ENCODE measurements around the gene SMOC1.

The SMOC1 gene

DNA sequence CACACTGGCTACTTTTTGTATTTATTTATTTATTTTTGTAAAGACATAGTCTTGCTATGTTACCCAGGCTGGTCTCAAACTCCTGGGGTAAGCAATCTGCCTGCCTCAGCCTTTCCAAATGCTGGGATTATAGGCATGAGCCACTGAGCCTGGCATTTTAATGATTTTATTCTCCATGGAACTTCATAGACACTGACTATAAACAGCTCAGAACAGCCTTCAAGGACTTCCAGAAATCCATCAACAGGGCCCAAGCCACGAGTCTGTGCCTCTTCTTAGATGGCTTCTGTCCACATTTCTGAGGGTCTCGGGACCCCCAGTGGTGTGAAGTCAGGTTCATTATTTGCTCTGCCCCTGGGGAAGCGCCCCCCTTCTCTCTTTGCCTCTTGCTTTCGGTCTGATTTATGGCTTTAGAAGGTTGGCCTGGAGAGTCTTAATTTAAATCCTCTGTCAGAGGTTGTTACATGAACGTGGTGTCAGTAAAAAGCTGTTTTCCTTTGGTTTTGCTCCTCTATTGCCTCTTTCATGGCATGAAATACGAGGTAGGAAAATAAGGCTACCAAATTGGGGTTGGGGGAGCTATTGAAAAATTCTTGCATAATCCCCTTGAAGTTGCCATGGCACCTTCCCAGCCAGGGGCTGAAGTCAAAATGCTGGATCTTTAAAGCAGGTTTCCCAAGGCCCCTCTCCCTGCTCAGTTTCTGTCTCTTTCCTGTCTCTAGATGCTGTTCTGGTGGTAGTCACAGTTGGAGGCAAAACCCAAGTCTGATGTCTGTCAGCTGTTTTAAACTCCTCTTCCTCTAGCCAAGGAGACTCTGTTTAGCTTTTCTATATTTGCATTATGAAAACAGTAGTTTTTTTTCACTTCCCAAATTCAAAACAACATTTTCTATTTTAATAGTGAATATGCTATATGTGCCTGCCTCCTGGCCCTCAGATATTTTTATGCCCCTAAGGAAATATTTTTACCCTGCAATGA is 129.4 kb downstream of the SMOC1 start:
- no peak for DNase-seq (ENCODE audit: low spot score)

DNA sequence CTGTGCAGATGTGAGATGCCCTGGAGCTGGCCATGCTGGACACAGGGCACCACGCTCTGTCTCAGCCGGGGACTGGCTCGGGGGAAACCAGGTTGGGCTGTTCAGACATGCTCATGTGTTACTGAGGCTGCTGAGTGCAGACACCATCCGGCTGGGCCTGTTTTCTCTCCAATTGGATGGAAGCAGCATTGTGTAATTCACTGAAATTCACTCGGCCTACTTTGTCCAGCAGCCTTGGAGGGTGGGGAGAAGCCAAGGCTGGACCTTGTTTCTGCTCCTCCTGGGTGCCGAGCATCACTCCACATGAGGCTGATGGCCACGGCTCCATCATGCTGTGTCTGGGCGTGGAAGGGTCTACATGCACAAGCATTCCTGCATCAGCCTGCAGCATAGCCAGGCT is 130.7 kb downstream of the SMOC1 start:
- no peak for DNase-seq (ENCODE audit: low spot score)

DNA sequence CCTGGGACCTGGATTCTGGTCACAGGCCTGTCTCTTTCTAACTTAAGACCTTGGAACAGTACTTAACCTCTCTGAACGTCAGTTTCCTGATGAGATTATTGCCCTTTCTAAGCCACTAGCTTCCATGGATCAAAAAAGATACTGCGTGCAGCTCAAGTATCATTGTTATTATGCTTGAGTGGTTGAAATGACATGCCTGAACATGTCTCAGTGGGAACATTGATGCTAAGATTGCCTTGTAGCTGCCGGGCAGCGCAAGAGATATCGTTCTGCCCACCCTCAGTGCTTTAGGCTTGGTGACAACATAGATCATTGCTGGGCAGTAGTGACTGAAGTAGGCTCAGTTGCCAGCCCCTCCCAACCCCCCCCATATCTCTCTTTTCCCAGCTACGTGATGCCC is 131.9 kb downstream of the SMOC1 start:
- no peak for DNase-seq (ENCODE audit: low spot score)

DNA sequence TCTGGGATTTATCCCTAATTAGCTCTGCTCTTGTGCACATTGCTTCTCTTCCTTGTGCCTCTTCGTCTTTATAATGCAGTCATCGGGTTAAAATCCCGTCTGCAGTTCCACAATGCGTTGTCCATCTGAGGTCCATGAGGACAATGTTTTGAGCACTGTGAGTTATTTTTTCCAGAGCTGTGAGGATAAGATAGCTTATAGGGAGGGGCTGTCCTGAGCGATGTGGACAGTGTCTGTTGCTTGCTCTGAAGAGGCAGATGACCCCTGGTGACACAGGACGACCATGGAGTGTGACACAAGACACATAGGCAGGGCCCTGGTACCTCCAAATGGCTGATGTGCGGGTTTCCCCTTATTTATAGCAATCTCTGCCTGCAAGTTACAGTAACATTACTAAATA is 132.5 kb downstream of the SMOC1 start:
- no peak for DNase-seq (ENCODE audit: low spot score)

DNA sequence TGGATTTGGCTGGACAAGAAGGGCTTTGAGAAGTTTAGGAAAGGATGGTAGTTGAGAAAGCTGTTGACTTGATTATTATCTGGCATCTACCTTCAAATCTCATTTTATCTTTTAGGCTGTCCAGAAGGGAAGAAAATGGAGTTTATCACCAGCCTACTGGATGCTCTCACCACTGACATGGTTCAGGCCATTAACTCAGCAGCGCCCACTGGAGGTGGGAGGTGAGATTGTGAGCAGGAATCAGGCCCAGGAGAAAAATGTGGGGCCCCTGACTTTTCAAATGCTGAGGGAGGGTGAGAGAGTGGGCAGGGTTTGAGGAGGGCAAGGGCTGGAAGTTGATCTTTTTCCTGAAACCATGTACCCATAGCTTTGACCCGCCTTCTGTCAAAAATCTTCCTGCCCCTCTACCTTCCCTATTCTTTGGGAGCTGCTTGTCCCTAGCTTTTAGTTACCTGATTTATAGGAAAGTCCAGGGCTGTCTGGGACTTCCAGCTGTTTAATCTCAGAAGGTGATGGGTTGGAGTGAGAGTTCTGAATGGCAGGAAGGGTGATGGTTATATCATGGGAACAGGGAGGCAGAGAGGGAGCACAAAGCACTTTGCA is 134.2 kb downstream of the SMOC1 start:
- no peak for DNase-seq (ENCODE audit: low spot score)

DNA sequence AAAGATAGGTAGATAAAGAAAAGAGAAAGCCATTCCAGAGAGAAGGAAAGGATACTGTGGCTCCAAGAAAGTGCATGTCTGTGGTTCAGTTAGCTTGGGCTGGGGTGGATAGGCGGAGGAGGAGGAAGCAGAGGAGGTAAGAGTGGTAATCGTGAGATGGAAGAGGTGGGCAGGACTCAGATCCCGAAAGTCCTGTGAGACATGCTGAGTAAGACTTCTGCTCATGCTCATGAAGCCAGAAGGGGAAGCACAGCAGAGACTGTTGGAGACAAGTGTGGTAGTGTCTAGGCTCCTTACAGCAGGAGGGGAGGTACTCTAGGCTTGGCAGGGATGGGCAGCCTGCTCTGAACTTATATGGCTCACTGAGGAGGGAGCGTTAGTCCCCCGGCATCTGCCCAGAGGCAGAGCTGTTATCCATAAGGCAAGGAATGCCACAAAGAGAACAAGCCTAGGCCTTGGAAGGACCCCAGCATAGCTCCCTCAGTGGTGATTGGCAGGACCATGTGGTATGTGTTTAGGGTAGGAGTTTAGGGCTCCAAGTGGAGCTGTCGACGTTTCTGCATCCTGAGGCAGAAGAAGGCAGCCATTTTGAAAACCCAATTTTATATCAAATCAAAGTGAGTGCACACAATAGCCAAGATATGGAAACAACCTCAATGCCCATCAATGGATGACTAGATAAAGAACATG is 135.3 kb downstream of the SMOC1 start:
- DNase-seq (ENCODE audit: low spot score) = no peak

DNA sequence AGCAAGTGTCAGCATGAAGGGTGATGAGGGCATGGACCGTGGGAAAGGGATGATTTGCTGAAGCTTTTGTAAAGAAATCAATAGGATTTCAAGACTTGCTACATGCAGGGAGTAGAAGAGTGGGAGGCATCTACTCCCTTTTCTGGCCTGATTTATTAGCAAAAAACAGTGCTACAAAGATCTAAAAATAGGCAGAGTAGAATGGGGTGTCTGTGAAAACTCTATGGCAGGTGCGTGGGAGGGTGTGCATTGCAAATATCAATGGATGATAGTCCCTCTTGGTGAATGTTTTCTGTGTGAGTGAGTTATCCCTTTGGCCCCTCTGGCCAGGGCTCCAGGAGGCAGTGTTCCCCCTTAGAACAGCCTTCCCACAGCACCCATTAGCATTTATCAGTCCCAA is 139.0 kb downstream of the SMOC1 start:
- peak; percentile 24 for DNase-seq (ENCODE audit: low spot score)

DNA sequence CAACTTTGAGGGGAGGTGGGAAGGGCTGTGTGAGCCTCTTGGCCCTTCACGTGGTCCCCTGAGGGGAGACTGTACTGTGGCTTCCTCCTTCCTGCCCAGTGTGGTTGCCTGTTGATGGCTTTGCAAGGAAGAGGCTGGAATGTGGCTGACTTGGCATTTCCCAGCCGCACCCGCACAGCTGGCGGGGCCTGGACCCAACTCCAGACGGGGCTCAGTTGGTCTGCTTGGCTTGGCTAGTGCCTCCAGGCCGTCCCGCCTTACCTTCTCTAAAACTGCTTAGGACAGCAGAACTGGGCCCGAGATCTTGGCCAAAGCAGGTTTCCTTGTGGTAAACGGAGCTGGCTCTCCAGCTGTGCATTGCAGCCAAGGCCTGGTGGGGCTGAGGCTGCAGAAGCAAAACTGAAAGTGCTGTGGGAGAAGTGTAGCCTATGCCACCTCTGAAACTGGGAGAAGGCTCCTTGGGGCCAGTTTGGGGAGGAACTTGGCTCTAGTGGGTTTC is 139.5 kb downstream of the SMOC1 start:
- DNase-seq (ENCODE audit: low spot score) = peak; percentile 64

DNA sequence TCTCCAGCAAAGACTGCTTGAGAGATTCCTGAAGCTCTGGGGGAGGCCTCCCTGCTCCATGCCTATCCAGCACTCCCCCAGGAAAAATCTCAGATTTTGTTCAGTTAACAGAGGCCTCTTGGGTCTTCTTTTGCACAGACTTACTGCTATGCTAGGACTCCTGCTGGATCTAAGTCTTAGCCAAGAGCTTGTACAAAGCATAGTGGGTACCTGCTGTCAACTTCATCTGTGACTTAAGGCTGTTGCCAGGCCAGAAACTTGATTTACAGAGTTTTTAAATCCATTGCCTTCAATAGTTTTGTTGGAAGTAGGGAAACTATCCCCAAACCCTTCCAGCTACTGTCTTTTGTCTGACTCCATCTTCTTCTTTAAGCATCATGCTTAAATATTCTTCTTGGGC is 140.5 kb downstream of the SMOC1 start:
- no peak for DNase-seq (ENCODE audit: low spot score)

DNA sequence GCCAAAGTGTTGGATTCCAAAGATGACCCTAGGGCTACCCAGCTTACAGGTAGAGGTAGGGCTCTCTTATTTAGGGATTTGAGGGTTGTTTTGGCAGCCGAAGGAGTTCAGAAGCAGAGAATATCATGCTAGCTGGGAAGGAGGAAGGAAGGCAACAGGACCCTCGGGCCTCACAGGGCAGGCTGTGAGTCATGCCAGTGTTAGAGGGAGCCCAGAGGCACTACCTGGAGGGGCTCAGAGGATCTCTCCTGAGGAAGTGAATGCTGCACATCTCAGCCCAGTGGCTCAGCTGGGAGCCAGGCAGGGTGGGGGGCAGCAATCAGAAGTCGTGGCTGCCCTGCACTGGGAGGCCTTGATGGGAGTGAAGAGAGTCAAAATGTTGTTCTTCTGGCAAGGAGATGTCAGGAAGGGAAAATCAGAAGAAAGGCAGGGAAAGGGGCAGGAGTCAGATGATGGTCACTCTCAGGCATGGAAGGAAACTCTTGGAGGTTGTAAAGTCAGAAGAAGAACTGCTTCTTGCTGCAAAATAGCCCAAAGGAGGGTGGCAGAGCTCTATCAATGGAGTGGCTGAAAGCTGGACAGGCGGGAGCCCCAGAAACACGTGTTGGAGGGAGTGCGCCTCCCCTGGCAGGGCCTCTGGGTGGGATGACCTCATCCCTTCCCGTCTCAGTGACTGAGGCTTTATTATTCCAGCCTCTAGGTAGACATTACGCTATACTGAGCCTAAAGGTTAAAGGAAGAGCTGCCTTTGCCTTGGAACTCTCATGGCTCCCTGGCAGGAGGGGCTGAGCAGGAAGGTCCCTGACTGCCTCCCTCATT is 141.3 kb downstream of the SMOC1 start:
- DNase-seq (ENCODE audit: low spot score) = peak; percentile 57

DNA sequence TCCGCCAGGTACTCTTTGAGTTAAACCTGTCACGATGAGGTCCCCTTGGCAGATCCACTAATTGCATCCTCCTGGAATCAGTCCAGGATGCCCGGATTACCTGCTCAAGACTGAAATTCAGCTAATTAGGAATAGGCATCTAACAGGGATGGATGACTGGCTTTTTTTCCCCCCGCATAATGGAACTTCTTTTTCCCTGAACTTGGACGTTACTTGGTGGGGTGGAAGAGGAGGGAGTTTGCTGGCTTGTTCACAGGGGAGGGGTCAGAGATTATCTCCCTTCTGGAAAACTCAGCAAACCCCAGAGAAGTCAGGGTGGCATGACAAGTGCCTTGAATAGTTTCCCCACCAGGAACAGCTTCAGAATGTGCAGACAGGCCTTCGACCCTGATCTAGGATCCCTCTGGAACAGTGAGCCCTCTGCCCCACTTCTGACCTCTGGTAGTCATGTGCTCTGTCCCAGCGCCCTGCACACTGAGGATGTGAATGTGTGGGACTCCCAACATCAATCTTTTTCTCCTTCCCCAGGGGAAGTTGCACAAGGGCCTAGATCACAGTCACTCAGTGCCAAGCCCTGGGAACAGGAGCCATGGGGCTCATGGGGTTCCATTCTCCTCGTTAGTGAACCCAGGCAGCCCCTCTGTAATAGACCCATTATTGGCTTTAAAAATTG is 142.5 kb downstream of the SMOC1 start:
- no peak for DNase-seq (ENCODE audit: low spot score)

DNA sequence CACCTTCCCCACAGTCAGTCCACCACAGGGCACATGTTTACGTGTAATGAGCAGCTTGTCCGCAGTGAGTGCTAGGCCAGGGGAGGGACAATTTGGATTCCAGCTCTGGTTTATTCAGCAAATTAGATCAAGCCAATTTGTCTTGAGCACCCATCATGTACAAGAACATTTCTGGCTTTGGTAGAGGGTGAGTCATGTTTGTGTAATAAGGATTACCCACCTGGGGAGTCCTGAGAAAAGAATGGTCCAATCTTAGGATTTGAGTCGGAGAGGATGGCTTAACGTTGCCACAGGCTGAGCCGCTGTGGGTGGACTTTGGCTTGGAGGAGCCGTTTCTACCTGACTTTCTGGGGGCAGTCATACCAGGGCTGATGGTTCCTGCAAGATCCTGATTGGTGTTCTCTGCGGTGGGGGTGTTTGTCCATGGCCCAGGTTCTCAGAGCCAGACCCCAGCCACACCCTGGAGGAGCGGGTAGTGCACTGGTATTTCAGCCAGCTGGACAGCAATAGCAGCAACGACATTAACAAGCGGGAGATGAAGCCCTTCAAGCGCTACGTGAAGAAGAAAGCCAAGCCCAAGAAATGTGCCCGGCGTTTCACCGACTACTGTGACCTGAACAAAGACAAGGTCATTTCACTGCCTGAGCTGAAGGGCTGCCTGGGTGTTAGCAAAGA is 143.7 kb downstream of the SMOC1 start:
- DNase-seq (ENCODE audit: low spot score) = no peak

DNA sequence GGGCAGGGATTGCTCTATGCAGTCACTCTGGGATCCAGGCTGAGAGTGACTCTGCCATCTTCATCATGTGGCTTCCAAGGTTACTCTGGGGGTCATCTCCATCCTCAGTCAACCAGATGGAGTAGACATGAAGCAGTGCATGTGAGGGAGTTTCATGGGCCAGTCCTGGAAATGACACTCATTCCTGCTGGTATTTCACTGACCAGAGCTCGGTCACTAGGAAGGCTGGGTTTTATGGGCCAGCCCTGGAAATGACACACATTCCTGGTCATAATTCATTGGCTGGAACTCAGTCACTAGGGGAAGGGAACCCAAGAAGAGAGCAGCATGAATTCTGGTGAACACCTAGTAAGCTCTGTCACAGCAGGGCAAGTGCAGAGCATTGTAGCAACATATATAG is 144.7 kb downstream of the SMOC1 start:
- no peak for DNase-seq (ENCODE audit: low spot score)

DNA sequence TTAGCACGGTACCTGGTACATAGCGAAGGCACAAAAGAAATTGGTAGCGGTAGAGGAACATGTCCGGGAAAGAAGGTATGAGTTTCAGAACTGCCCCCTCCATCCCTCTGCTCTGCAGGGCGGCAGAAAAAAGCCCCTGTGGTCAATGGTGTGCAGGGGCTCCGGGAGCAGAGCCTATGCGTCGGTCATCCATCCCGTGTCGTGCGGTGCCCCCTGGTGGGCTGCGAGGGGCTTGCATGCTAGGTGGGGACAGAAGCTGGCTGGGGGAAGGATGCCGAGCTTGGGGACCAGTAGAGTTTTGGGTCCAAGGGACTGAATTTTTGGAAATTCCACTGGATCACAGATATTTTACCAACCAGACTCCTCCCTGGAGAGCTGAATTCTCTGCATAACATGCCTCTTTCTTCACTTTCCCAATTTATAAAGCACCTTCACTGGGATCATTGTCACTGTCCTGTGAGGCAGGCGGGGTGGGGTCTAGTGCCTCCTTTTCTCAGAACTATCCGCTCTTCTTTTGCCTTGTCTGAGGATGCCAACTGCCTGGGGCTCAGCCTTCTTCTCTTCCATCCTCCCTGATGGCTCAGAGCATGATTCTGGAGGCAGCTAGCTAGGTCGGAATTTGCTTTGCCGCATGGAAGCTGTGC is 148.7 kb downstream of the SMOC1 start:
- peak; percentile 79 for DNase-seq (ENCODE audit: low spot score)

DNA sequence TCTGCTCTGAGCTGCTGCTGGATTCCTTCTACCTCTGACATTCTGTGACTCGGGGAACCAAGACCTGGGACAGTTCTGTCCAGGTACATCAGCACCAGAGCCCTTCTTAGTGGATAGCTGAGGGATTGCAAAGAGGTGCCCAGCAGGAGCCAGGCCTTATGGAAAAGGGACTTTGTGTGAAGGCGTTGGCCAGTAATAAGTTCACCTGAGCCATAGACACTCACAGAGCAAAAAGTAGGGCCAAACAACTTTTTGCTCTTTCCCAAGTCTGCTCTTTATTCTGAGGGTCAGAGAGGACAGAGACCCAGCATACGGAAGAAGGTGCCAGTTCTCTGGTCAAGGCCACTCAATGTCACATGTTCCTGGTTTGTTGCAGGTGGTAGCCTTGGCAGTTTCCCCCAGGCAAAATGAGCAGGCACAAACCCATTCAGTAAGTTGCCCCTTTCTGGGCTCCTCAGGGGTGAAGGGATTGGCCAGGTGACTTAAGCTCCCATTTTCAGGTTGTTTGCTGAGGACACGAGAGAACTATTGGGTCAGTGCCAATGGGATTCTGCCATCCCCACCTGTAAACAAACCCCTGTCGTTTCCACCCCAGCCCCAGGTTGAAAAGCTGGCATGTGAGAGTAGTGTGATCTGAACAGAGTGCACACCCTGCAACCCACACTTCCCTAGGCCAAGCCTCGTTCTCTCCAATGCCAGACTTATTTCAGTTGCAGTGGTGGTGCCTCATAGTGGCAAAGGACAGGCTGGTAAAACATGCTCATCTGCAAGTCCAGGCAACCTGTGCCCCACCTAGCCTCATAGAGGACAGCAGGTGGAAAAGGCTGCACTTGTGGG is 150.3 kb downstream of the SMOC1 start:
- DNase-seq (ENCODE audit: low spot score) = no peak

DNA sequence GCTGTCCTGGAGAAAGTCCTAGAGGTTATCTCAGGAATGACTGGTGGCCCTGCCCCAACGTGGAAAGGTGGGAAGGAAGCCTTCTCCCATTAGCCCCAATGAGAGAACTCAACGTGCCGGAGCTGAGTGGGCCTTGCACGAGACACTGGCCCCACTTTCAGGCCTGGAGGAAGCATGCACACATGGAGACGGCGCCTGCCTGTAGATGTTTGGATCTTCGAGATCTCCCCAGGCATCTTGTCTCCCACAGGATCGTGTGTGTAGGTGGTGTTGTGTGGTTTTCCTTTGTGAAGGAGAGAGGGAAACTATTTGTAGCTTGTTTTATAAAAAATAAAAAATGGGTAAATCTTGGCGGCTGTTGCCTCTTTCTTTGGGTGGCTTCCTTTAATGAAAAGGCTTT is 152.8 kb downstream of the SMOC1 start:
- no peak for DNase-seq (ENCODE audit: low spot score)

DNA sequence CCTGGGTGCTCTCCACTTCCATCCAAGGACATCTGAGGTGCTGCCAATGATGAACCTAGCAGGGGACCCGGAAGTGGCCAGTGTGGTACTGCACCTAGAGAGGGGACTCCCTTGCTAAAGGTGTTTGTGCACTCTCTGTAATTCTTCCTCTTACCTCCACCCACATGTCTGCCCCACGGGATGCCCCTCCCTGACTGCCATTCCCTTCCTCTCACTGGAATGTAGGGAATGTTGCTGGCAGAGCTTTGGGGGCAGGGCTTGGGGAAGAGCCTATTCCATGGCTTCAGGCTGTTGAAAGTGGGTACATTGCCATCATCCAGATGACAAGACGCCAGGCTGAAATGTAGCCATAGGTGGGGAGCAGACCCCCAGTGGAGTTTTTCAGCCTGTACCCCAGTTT is 153.2 kb downstream of the SMOC1 start:
- DNase-seq (ENCODE audit: low spot score) = no peak

DNA sequence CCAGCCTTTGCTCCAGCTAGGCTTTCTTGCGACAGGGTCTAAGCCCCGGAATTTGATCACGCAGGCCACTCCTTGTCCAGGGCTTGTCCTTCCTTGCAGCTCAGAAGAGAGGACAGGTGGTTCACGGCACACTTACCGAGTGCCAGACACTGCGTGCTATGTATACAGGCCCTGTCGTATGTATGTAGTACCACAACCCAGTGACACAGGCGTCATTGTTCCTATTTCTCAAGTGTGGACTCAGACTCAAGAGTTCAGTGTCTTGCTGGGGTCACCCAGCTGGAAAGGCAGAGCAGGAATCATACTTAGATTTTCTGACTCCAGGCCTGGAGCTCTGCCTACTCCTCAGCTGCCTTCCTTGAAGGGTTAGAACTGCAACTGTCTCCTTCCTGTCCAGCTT is 153.9 kb downstream of the SMOC1 start:
- DNase-seq (ENCODE audit: low spot score) = no peak

DNA sequence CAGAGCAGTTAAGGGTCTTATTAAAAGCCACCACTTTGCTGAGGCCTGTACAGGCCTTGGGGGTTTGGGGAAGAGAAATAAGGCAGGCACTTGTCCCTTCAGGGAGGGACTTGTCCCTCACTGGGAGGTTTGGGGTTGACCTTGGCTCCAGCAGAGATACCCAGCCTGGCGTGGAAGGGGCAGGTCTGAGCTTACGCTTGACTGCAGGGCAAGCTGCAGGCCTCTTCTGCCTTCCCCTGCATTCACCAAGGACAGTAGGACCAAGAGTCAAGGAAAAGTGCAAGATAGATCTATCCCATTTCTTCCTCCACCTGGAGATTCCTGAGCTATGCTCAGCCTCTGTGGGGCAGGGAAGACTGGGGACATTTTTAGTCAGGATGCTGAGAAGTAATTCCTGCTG is 154.3 kb downstream of the SMOC1 start:
- no peak for DNase-seq (ENCODE audit: low spot score)
